NCI-H2107 (cell line): ENCODE data around the gene PNMA6F.
"Not testable (repeated sequence)": the region's sequence is repeated elsewhere in the genome, so short reads cannot be mapped to it uniquely, and the experiment has no call there.

Experiments used
- DNase-seq: peaks from one replicate; lab custom pipeline; 2025; lab: John Stamatoyannopoulos, UW

PNMA6F gene

GRCh38 chrX:153302796-153303195 is 18.8 kb downstream of the PNMA6F start:
- DNase-seq, result no peak

- DNase-seq, result no peak
These were observed 19.8 kb downstream of the PNMA6F start for GRCh38 chrX:153301746-153302145.

GRCh38 chrX:153299855-153300254 is 21.7 kb downstream of the PNMA6F start:
- DNase-seq, result no peak

- DNase-seq, result no peak
These were observed 24.2 kb downstream of the PNMA6F start for GRCh38 chrX:153297376-153297775.

GRCh38 chrX:153293485-153294071 is 28.0 kb downstream of the PNMA6F start:
- DNase-seq, result not testable (repeated sequence)

- not testable (repeated sequence) for DNase-seq
These were observed 32.8 kb downstream of the PNMA6F start for GRCh38 chrX:153288807-153289206.

GRCh38 chrX:153285678-153286077 is 35.9 kb downstream of the PNMA6F start:
- not testable (repeated sequence) for DNase-seq

- DNase-seq, result not testable (repeated sequence)
These were observed 37.6 kb downstream of the PNMA6F start for GRCh38 chrX:153283982-153284381.

GRCh38 chrX:153281784-153282183 is 39.8 kb downstream of the PNMA6F start:
- not testable (repeated sequence) for DNase-seq

GRCh38 chrX:153279304-153279703 is 42.3 kb downstream of the PNMA6F start:
- not testable (repeated sequence) for DNase-seq

GRCh38 chrX:153276049-153276448 is 45.5 kb downstream of the PNMA6F start:
- not testable (repeated sequence) for DNase-seq

- DNase-seq, result not testable (repeated sequence)
These were observed 46.1 kb downstream of the PNMA6F start for GRCh38 chrX:153275418-153275817.

GRCh38 chrX:153272584-153272983 is 49.0 kb downstream of the PNMA6F start:
- not testable (repeated sequence) for DNase-seq

- not testable (repeated sequence) for DNase-seq
These were observed 49.5 kb downstream of the PNMA6F start for GRCh38 chrX:153272070-153272469.
